SK-N-SH (cell line): ENCODE measurements around the gene PCDHGC5.

Experiments
- CTCF ChIP-seq: fragments of 200-600 bp; sonication (generic); IDR thresholded peaks from 2 replicates; pipeline ENCODE4 v1.6.1; 2017; ENCODE audit warnings: antibody characterized with exemption, mild to moderate bottlenecking, moderate library complexity
- EP300 ChIP-seq, 2 experiments: IDR thresholded peaks; 2 replicates each; pipeline versions ENCODE4 v1.4.0 to v1.6.1; 2012; ENCODE audit warnings: borderline replicate concordance in 1 of 2, low read depth in 1 of 2, low read length in 1 of 2
- EZH2phosphoT487 ChIP-seq: fragments of 200-600 bp; sonication (generic); IDR thresholded peaks from 2 replicates; pipeline ENCODE4 v1.6.1; 2017; ENCODE audit warnings: low read depth, mixed run types, mild to moderate bottlenecking, antibody characterized with exemption, moderate library complexity, borderline replicate concordance
- JUND ChIP-seq: IDR thresholded peaks from 2 replicates; pipeline ENCODE4 v1.4.0; 2012
- POLR2AphosphoS5 ChIP-seq: IDR thresholded peaks from 2 replicates; pipeline ENCODE4 v1.6.1; 2012; ENCODE audit warnings: low read depth, low read length
- RAD21 ChIP-seq: IDR thresholded peaks from 2 replicates; pipeline ENCODE4 v1.6.1; 2012; ENCODE audit warnings: mild to moderate bottlenecking, low read length
- RCOR1 ChIP-seq: fragments of 150-350 bp; IDR thresholded peaks from 2 replicates; pipeline ENCODE4 v1.6.1; 2017; ENCODE audit warnings: antibody characterized with exemption, low read length
- REST ChIP-seq: IDR thresholded peaks from 2 replicates; pipeline ENCODE4 v1.6.1; 2012; ENCODE audit warnings: mild to moderate bottlenecking, low read depth, low read length, moderate library complexity

GRCh38 chr5:141490271-141490670, 1.4 kb downstream of the PCDHGC5 start:
- TF ChIP-seq EP300 (IDR thresholded peaks at IDR 0.05; ENCODE audit: borderline replicate concordance in 1 of 2, low read depth in 1 of 2, low read length in 1 of 2) (no peak), REST (no peak), POLR2AphosphoS5 (no peak), CTCF (no peak), EZH2phosphoT487 (no peak), RAD21 (no peak), JUND (no peak), RCOR1 (no peak)
